H54 (cell line): Measurements from ENCODE around the gene PDE4B.

ENCODE experiments used
- DNase-seq: peaks from one replicate; pipeline ENCODE4 v3.0.0; 2011; ENCODE audit warnings: low spot score, mixed read lengths; ENCODE audit not compliant: insufficient read length
- FAIRE-seq: peaks from 3 replicates; lab custom pipeline; 2011; peaks lifted over from hg19 to GRCh38; lab: Jason Lieb, UNC
- POLR2A ChIP-seq: IDR thresholded peaks from 2 replicates; pipeline ENCODE4 v1.6.1; 2011; ENCODE audit warnings: low read depth, mild to moderate bottlenecking, low read length

Gene PDE4B

DNA sequence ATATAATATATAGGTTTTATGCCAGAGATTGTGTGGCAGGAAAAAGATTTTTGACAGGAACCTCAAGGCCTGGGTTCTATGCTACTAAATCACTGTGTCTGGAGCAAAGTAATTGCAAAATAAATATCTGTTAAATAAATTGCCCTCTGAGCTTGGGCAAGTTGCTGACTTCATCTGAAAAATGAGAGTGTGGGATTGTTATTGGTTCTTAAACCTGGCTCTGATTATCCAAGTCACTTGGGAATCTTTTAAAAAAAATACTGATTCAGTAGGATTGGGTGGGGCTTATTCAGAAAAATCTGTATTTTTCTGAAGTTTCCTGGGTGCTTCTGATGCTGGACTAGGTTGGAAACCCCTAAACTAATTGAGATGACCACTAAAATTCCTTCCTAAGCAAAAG lies 567.1 kb downstream of the PDE4B start:
- no peak for TF ChIP-seq POLR2A

GRCh38 chr1:66360285-66360724 lies 567.6 kb downstream of the PDE4B start:
- no peak for TF ChIP-seq POLR2A
- no peak for DNase-seq
- FAIRE-seq = no peak

More for the DNA sequence above, 567.1 kb downstream of the PDE4B start:
- DNase-seq = no peak
- no peak for FAIRE-seq

- TF ChIP-seq POLR2A = no peak
- DNase-seq (no peak), FAIRE-seq (peak; percentile 41)
These were observed 572.1 kb downstream of the PDE4B start for GRCh38 chr1:66364578-66365391.

GRCh38 chr1:66365635-66366034 lies 572.9 kb downstream of the PDE4B start:
- FAIRE-seq (no peak), DNase-seq (no peak)
- no peak for TF ChIP-seq POLR2A

- DNase-seq (no peak), FAIRE-seq (no peak)
- no peak for TF ChIP-seq POLR2A
These were observed 573.9 kb downstream of the PDE4B start for GRCh38 chr1:66366634-66367033.

DNA sequence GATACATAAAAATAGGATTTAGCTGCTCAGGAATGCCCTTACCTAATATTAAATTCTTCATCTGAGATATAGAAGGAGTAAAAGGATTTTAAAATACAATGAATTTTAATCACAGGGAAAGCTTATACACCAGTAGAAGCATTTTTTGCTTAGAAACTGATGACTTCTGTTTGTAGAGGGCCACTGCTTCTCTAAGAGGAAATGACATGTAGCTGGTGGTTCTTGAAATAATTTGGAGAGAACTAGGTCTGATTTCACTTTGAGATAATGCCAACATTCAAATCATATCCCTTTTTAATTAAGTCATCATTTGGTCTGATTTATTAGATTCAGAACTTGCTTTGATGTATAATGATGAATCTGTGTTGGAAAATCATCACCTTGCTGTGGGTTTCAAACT lies 574.7 kb downstream of the PDE4B start:
- FAIRE-seq = no peak
- no peak for DNase-seq
- TF ChIP-seq POLR2A = no peak

DNA sequence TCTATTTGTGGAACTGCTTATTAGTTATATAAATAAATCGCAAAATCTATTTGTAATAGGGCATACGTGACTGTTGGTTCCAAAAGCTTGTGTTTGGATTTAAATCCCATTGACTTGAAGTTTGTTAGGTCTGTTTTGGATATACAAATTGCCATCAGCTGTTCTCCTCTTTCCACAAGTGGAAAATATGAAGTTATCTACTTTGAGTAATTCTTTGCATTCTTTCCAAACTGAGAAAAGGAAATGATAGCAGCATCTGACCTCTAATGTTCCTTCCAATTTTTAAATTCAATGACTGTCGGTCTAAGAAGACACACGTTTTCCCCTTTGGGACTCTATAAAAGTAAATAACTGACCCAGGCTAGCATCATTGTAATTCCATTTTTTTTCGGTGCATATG lies 575.6 kb downstream of the PDE4B start:
- no peak for TF ChIP-seq POLR2A
- DNase-seq (no peak), FAIRE-seq (no peak)

DNA sequence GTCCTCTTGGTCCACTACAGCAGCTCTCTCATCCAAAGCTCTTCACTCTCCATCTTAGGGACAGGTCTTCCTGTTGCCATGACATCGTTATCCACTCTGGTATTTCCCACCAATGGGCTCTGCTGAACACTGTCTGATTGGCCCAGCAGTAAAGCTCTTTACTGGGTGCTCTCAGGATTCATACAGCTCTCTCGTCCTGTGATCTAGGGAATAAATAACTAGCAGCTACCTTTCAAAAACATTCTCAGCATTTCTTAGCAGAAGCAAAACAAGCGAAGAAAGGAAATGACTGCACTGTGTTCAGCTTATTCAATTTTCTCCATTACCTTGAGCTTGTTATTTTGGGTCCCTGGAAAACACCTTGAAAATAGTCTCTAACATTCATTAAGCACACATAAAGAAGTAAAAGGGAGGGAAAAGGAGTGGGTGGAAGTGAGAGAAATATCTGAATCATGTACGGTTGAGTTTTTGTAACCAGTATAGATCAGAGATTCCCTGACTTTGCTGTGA lies 577.8 kb downstream of the PDE4B start:
- FAIRE-seq (no peak), DNase-seq (no peak)
- no peak for TF ChIP-seq POLR2A

- DNase-seq (peak; percentile 10), FAIRE-seq (peak; percentile 75)
- no peak for TF ChIP-seq POLR2A
These were observed 578.7 kb downstream of the PDE4B start for GRCh38 chr1:66371233-66372005.

DNA sequence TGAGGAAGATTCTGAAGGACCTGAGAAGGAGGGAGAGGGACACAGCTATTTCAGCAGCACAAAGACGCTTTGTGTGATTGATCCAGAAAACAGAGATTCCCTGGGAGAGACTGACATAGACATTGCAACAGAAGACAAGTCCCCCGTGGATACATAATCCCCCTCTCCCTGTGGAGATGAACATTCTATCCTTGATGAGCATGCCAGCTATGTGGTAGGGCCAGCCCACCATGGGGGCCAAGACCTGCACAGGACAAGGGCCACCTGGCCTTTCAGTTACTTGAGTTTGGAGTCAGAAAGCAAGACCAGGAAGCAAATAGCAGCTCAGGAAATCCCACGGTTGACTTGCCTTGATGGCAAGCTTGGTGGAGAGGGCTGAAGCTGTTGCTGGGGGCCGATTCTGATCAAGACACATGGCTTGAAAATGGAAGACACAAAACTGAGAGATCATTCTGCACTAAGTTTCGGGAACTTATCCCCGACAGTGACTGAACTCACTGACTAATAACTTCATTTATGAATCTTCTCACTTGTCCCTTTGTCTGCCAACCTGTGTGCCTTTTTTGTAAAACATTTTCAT lies 579.9 kb downstream of the PDE4B start:
- DNase-seq = no peak
- no peak for TF ChIP-seq POLR2A
- FAIRE-seq = no peak

GRCh38 chr1:66373157-66373591 lies 580.5 kb downstream of the PDE4B start:
- FAIRE-seq = no peak
- no peak for TF ChIP-seq POLR2A
- no peak for DNase-seq

DNA sequence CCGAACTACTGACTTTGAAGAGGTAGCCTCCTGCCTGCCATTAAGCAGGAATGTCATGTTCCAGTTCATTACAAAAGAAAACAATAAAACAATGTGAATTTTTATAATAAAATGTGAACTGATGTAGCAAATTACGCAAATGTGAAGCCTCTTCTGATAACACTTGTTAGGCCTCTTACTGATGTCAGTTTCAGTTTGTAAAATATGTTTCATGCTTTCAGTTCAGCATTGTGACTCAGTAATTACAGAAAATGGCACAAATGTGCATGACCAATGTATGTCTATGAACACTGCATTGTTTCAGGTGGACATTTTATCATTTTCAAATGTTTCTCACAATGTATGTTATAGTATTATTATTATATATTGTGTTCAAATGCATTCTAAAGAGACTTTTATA lies 581.5 kb downstream of the PDE4B start:
- no peak for TF ChIP-seq POLR2A
- DNase-seq = no peak
- FAIRE-seq = no peak

DNA sequence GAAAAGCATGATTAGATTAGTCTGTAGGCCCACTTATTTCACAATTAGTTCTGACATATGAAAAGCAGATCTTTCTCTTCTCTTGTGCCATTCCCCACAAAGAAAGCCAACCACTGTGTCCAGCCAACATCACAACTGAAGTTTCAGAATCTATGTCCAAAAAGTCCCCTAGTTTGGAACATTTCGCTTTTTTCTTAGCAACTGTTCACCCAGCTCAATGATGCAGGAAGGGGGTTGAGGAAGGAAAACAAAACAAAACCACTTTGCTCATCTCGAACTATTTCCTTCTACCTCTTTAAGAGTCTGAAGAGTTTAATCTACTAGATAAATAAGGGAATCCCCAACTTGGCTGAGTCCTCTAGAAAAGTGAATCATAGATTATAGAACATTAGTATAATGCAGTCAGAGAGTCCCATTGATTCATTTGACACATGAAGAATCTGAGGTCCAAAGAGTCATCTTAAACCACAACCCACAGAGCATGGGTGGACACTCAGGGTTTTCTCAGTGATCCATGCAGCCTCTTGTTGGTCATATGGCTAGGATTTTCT lies 581.9 kb downstream of the PDE4B start:
- FAIRE-seq = peak; percentile 60
- no peak for TF ChIP-seq POLR2A
- DNase-seq = peak; percentile 50
